Stimulated activated CD4-positive, alpha-beta T cell treated with anti-CD3 and anti-CD28 coated beads, Interleukin-15, amount 100 ng/mL, for 48 hours (primary cell): Measurements from ENCODE around the gene KCP.

Experiments used
- DNase-seq, 2 donors: peaks; one replicate each; pipeline ENCODE4 v3.0.0-alpha.2; 2020; ENCODE audit warnings: low read depth in 2 of 2

Gene KCP

GRCh38 chr7:128887169-128888038, 23.1 kb downstream of the KCP start:
- no peak for DNase-seq

GRCh38 chr7:128886391-128887168, 23.9 kb downstream of the KCP start:
- DNase-seq: no peak

- no peak for DNase-seq
Measured at GRCh38 chr7:128885370-128886187, 24.9 kb downstream of the KCP start.

DNA sequence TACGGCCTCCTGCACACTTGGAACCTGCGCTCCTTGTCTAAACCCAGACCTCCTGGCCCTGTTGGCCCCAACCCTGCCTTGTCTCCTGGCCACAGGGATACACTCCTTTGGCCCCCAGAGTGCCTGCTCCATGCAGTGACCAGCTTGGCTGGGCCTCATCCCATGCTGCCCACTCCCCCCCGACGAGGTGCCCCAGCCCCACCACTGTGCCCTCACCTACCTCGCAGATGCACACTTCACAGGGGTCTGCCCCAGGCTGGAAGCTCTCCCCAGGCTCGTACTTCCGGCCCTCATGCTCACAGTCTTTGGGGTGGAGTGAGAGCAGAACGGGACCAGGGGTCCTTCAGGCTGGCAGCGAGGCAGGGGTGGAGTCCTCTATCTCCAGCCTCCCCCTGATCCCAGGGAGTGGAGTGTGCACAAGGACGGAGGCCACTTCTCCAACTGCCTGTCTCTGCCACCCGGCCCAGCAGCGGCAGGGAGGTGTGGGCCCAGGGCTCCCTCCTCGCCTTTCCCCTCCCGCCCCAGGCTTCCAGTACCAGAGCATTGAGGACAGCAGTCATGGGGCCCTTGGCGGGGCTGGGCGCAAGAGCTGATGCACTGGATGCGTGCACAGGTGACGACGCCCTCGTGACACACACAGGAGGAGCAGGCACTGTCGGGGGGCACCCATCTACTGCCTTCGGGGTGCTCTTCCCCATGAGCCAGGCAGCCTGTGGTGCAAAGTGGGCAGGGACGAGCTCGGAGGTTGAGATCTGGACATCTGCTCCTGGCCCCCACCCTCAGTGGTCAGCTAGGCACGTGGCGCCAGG, 25.7 kb downstream of the KCP start:
- no peak for DNase-seq

GRCh38 chr7:128883622-128884448, 26.7 kb downstream of the KCP start:
- DNase-seq: peak; percentile 64 to 79

DNA sequence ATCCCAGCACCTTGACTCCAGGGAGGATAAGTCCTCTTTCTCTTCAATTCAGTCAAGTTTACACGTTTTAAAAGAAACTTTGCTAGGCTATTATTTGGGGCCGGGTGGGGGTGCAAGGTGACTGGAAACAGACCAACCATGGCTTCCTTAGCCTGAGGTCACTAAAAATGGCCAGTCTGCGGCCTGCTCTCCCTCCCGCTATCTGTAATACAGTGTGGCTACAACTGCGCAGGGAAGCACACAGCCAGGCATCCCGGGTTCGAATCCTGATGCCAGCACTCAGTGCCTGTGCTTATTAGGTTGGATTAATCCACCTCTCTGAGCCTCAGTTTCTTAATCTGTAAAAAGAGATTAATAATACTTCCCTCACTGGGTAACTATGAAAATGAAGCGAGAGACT, 28.4 kb downstream of the KCP start:
- no peak for DNase-seq

- no peak for DNase-seq
Measured at GRCh38 chr7:128881458-128882125, 28.9 kb downstream of the KCP start.

- DNase-seq: no peak
Measured at GRCh38 chr7:128880791-128881457, 29.6 kb downstream of the KCP start.

- no peak for DNase-seq
Measured at GRCh38 chr7:128879939-128880746, 30.4 kb downstream of the KCP start.

GRCh38 chr7:128879461-128879938, 31.0 kb downstream of the KCP start:
- DNase-seq: no peak

DNA sequence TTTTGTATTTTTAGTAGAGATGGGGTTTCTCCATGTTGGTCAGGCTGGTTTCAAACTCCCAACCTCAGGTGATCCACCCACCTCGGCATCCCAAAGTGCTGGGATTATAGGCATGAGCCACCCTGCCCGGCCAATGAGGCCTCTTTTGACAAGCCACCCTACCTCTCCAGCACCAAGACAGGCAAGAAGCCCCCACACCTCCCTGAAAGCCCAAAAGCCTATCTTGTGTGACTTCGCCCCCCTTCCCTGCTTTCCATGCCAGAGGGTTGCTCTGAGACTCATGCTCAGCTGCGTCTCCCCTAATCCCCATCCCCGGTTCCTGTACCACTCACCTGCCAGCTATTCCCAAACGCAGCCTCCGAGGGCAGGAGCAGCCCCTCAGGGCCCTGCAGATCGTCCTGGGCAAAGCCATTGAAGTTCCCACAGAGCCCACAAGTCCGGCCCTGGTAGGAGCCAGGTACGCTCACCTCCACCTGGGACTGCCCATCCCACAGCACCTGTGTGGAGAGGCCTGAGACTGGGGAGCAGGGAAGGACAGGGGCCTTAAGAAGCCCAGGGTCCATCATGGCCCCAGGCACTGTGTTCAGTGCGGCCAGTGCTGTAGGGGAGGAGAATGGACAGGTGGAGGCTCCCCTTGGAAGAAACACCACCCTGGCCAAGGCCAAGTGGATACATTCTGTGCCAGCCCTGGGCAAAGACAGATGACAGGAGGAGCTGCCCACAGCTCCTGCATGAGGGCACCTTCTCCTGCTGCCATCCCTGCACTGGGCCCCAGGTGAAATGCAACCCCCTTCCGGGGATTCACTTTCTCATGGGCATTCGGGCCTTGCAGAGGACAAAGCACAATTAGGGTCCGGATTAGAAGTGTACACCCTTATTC, 32.0 kb downstream of the KCP start:
- DNase-seq: no peak

DNA sequence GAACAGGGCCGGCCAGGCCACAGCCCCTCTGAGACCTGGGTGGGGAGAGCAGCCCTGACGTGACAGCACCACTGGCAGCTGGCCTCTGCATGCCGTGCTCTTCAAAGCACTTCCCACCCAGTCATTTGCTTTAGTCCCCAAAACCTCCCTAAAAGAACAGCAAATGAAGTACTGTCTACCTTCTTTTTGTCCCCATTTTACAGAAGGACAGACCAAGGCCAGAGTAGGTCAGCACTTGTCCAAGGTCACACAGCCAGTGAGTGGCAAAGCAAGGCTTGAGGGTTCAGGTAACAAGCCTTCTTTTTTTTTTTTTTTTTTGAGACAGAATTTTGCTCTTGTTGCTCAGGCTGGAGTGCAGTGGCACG, 32.8 kb downstream of the KCP start:
- DNase-seq: no peak

DNA sequence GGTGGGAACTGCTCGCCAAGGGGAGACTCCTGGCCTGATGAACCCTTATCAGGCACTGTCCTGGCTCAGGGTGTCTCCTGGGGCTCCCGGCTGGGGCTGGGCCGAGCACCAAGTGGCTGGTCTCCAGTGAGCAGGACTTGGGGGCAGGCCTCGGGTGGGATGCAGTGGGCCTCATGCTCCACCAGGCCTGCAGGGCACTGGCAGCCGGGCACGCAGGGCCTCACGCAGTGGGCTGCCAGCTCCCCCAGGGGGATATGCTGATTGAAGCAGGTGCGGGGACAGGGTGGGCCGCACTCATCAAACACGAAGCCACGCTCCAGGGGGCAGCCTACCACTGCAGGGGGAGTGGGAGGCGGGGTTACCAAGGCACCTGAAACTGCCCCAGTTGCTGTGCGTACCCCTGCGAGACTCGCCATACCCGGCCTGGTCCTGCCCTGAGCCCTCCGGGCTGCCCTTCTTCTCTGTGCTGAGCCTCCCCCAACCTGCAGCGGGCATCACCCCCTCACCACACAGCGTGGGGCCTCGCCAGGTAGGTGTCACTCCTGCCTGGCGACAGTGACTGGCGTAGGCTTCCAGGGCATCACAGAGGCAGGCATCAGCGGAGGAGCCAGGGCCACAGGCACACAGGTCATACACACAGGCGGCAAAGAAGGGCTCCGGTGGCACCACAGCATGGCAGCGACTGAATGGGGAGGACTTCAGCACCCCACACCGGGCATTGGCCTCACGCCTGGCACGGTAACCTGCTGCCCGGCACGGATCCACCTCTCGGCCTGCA, 33.3 kb downstream of the KCP start:
- DNase-seq: no peak

- DNase-seq: no peak
Measured at GRCh38 chr7:128876586-128876977, 33.9 kb downstream of the KCP start.

GRCh38 chr7:128876127-128876526, 34.4 kb downstream of the KCP start:
- DNase-seq: no peak

DNA sequence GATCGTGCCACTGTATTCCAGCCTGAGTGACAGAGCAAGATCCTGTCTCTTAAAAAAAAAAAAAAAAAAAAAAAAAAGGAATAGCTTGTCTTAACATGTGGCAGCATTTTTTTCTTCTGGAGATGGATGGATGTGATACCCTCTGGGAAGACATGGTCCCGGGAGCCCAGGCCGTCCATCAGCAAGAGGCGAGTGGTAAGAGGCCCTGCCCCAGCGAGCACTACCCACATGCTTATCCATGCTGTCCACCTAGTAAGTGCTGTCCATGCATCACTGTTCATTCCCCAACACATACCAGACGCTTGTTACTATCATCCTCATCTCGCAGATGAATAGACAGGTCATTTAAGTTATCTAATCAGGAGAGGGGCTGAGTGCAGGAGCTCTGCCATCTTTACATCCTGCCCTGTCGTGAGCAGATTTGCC, 35.0 kb downstream of the KCP start:
- no peak for DNase-seq
